Panc1 (cell line): Measurements from ENCODE around the gene IL36RN.

Experiments used
- POLR2AphosphoS5 ChIP-seq: IDR thresholded peaks from 2 replicates; pipeline ENCODE4 v1.6.1; 2012; ENCODE audit warnings: mild to moderate bottlenecking, low read depth, low read length, moderate library complexity
- TF ChIP-seq, protein P1 (sequence below): fragments of 450-650 bp; IDR thresholded peaks from 2 replicates; pipeline ENCODE4 v1.5.1; 2017; ENCODE audit warnings: mild to moderate bottlenecking

DNA sequence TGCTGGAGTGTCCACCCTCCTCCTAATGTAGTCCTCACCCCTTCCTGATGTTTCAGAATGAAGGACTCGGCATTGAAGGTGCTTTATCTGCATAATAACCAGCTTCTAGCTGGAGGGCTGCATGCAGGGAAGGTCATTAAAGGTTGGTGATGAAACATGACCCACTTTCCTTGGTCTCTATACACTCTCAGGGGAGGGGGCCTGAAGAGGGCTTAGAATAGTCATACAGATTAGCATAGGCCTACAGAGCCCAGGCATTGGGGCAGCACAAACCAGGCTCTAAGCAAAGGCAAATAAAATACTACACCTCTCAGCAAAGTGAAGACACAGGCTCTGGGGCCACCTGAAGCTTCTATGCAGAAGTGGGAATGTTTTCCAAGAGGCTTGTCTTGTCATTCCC, 1.8 kb downstream of the IL36RN start:
- no peak for TF ChIP-seq POLR2AphosphoS5
- TF ChIP-seq, protein P1, sequence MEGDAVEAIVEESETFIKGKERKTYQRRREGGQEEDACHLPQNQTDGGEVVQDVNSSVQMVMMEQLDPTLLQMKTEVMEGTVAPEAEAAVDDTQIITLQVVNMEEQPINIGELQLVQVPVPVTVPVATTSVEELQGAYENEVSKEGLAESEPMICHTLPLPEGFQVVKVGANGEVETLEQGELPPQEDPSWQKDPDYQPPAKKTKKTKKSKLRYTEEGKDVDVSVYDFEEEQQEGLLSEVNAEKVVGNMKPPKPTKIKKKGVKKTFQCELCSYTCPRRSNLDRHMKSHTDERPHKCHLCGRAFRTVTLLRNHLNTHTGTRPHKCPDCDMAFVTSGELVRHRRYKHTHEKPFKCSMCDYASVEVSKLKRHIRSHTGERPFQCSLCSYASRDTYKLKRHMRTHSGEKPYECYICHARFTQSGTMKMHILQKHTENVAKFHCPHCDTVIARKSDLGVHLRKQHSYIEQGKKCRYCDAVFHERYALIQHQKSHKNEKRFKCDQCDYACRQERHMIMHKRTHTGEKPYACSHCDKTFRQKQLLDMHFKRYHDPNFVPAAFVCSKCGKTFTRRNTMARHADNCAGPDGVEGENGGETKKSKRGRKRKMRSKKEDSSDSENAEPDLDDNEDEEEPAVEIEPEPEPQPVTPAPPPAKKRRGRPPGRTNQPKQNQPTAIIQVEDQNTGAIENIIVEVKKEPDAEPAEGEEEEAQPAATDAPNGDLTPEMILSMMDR = no peak
